ENCODE measurements around the gene CTBP2. TPM values are rescaled to one million over a fixed set of nuclear protein-coding genes. Genes with fewer than 3 reads are reported as not detected.

Gene CTBP2
- total and polyA plus RNA-seq, 2 of the 13 experiments (the other 11 are each of a cell fraction or from before 2014, with no cell fraction given), result 0.08 TPM; not detected in 1

GRCh38 chr10:125115409-125115808 lies 45.0 kb downstream of the CTBP2 start (continued):
- no peak for TF ChIP-seq ZNF564 (CRISPR knock-in tag; IDR thresholded peaks at IDR 0.05)
- no peak for TF ChIP-seq BORCS8-MEF2B (CRISPR knock-in tag; IDR thresholded peaks at IDR 0.05)
- no peak for TF ChIP-seq TBL1XR1 (IDR thresholded peaks at IDR 0.05; ENCODE audit: borderline replicate concordance, low read length, partially characterized antibody)
- TF ChIP-seq RARA (CRISPR knock-in tag; IDR thresholded peaks at IDR 0.05), result no peak
- no peak for TF ChIP-seq GPN1 (CRISPR knock-in tag; IDR thresholded peaks at IDR 0.05; ENCODE audit: borderline replicate concordance)

- WGBS (ENCODE audit: low lambda C conversion rate), result 35% methylated on average over 13 of the region's 16 CpGs
- Histone ChIP-seq H3K9ac (ENCODE audit: insufficient read depth, low read depth, low read length) (no peak overlapping the region), H3K4me3 (replicated peaks in 1 of 3; ENCODE audit: insufficient read depth in 1 of 3, low read depth in 2 of 3, low read length in 3 of 3) (no peak overlapping the region), H3K4me2 (ENCODE audit: low read depth, low read length) (no peak overlapping the region), H2AFZ (ENCODE audit: low read length) (no peak overlapping the region), H3K79me2 (ENCODE audit: insufficient read depth, low read length) (no peaks in the 10 kb centered on the region), H3K36me3 (replicated peaks in 1 of 2; ENCODE audit: control insufficient read depth in 1 of 2, insufficient read depth in 2 of 2, low read length in 2 of 2) (no peaks in the 10 kb centered on the region), H3K4me1 (ENCODE audit: insufficient read depth, low read length) (peaks cover 2% of the 10 kb centered on the region; the same call in 1 of the 2 replicates), H4K20me1 (ENCODE audit: insufficient read depth, low read length) (no peaks in the 10 kb centered on the region), H3K9me3 (ENCODE audit: low read length) (no peaks in the 10 kb centered on the region), H3K27ac (ENCODE audit: extremely low read length, insufficient read depth, low read length) (no peak overlapping the region), H3K27me3 (ENCODE audit: control insufficient read depth in 1 of 2, insufficient read depth in 2 of 2, low read length in 2 of 2) (peaks cover 5 to 47% of the 10 kb centered on the region in 2 experiments; a peak in 4 of 5 replicates)
- no peak for ATAC-seq
- no TSS peak for BruUV-seq (replicated peaks)
- FAIRE-seq, result no peak
- DNase-seq (ENCODE audit: low spot score), result no peak
- in situ Hi-C loops (cut with HindIII; ENCODE audit: extremely low pct_ligation_motif_present, low pct_unique_long_range_greater_than_20kb) (no loop called here), intact Hi-C loops (cut with micrococcal nuclease; ENCODE audit: unreplicated experiment) (no loop called here)
- POLR2A ChIA-PET, result no interaction called here
- CTCF ChIA-PET (ENCODE audit: low intra/inter-chr PET ratio, low total read pairs), result no interaction called here
- TF ChIP-seq SRSF1 (optimal IDR thresholded peaks at IDR 0.05; ENCODE audit: low read depth, low read length) (no peak), ZFP62 (CRISPR knock-in tag; IDR thresholded peaks at IDR 0.05) (no peak), ZC3H13 (CRISPR knock-in tag; IDR thresholded peaks at IDR 0.05) (no peak), EP300 (IDR thresholded peaks at IDR 0.05; ENCODE audit: low read depth in 2 of 2, low read length in 2 of 2) (no peak), EP300 (CRISPR knock-in tag; IDR thresholded peaks at IDR 0.05; ENCODE audit: borderline replicate concordance) (no peak), MED1 (CRISPR knock-in tag; IDR thresholded peaks at IDR 0.05) (no peak), BRD4 (CRISPR knock-in tag; IDR thresholded peaks at IDR 0.05) (no peak), KDM6A (CRISPR knock-in tag; IDR thresholded peaks at IDR 0.05; ENCODE audit: low read depth) (no peak), MTF2 (CRISPR knock-in tag; IDR thresholded peaks at IDR 0.05; ENCODE audit: borderline replicate concordance) (no peak), KMT2B (CRISPR knock-in tag; IDR thresholded peaks at IDR 0.05) (no peak), FOXK2 (IDR thresholded peaks at IDR 0.05) (no peak), PHF5A (CRISPR knock-in tag; IDR thresholded peaks at IDR 0.05; ENCODE audit: low read depth, unreplicated experiment) (no peak), ELF1 (CRISPR knock-in tag; IDR thresholded peaks at IDR 0.05) (no peak)
- TF ChIP-seq, protein P1, sequence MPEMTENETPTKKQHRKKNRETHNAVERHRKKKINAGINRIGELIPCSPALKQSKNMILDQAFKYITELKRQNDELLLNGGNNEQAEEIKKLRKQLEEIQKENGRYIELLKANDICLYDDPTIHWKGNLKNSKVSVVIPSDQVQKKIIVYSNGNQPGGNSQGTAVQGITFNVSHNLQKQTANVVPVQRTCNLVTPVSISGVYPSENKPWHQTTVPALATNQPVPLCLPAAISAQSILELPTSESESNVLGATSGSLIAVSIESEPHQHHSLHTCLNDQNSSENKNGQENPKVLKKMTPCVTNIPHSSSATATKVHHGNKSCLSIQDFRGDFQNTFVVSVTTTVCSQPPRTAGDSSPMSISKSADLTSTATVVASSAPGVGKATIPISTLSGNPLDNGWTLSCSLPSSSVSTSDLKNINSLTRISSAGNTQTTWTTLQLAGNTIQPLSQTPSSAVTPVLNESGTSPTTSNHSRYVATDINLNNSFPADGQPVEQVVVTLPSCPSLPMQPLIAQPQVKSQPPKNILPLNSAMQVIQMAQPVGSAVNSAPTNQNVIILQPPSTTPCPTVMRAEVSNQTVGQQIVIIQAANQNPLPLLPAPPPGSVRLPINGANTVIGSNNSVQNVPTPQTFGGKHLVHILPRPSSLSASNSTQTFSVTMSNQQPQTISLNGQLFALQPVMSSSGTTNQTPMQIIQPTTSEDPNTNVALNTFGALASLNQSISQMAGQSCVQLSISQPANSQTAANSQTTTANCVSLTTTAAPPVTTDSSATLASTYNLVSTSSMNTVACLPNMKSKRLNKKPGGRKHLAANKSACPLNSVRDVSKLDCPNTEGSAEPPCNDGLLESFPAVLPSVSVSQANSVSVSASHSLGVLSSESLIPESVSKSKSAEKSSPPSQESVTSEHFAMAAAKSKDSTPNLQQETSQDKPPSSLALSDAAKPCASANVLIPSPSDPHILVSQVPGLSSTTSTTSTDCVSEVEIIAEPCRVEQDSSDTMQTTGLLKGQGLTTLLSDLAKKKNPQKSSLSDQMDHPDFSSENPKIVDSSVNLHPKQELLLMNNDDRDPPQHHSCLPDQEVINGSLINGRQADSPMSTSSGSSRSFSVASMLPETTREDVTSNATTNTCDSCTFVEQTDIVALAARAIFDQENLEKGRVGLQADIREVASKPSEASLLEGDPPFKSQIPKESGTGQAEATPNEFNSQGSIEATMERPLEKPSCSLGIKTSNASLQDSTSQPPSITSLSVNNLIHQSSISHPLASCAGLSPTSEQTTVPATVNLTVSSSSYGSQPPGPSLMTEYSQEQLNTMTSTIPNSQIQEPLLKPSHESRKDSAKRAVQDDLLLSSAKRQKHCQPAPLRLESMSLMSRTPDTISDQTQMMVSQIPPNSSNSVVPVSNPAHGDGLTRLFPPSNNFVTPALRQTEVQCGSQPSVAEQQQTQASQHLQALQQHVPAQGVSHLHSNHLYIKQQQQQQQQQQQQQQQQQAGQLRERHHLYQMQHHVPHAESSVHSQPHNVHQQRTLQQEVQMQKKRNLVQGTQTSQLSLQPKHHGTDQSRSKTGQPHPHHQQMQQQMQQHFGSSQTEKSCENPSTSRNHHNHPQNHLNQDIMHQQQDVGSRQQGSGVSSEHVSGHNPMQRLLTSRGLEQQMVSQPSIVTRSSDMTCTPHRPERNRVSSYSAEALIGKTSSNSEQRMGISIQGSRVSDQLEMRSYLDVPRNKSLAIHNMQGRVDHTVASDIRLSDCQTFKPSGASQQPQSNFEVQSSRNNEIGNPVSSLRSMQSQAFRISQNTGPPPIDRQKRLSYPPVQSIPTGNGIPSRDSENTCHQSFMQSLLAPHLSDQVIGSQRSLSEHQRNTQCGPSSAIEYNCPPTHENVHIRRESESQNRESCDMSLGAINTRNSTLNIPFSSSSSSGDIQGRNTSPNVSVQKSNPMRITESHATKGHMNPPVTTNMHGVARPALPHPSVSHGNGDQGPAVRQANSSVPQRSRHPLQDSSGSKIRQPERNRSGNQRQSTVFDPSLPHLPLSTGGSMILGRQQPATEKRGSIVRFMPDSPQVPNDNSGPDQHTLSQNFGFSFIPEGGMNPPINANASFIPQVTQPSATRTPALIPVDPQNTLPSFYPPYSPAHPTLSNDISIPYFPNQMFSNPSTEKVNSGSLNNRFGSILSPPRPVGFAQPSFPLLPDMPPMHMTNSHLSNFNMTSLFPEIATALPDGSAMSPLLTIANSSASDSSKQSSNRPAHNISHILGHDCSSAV (CRISPR knock-in tag; IDR thresholded peaks at IDR 0.05; ENCODE audit: borderline replicate concordance), result no peak
Measured at GRCh38 chr10:125114761-125115391, 45.5 kb downstream of the CTBP2 start.

Data from HepG2 (cell line).